ENCODE measurements around the gene TMSB15B.
"Not testable (repeated sequence)": the region's sequence is repeated elsewhere in the genome, so short reads cannot be mapped to it uniquely, and the experiment has no call there.

Gene TMSB15B

GRCh38 chrX:104015576-104015975, 53.1 kb downstream of the TMSB15B start:
- FAIRE-seq; DNase-seq (ENCODE audit: extremely low spot score, insufficient read length, low read depth): not testable (repeated sequence)
